ENCODE data around the gene KSR1. TPM values are rescaled to one million over a fixed set of nuclear protein-coding genes. Genes with fewer than 3 reads are reported as not detected.
A peak's percentile ranks its signal among the peaks of the same experiment; 100 is the strongest.

The KSR1 gene
- total and polyA plus RNA-seq, 9 of the 15 experiments (the other 6 are each of a cell fraction or from before 2014, with no cell fraction given), result 1.4 to 51.7 (median 18.4) TPM

GRCh38 chr17:27654654-27655524 lies 198.6 kb downstream of the KSR1 start (continued):
- TF ChIP-seq, protein P1, sequence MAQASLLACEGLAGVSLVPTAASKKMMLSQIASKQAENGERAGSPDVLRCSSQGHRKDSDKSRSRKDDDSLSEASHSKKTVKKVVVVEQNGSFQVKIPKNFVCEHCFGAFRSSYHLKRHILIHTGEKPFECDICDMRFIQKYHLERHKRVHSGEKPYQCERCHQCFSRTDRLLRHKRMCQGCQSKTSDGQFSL (CRISPR knock-in tag; IDR thresholded peaks at IDR 0.05), result peak; percentile 93
- TF ChIP-seq, protein P1 (tag; IDR thresholded peaks at IDR 0.05), result peak in 1 of 2 experiments; percentile 75; a peak in 2 of 4 replicates
- TF ChIP-seq ZNF134 (CRISPR knock-in tag; conservative IDR thresholded peaks at IDR 0.05) (no peak), RB1 (IDR thresholded peaks at IDR 0.05; ENCODE audit: low read depth) (peak; percentile 11; the same call in 1 of the 2 replicates), NBN (IDR thresholded peaks at IDR 0.05; ENCODE audit: low read depth) (no peak), ZBTB11 (CRISPR knock-in tag; IDR thresholded peaks at IDR 0.05) (peak in 2 of 3 experiments; percentile 50 to 92; a peak in 2 of 6 replicates), ELF1 (tag; IDR thresholded peaks at IDR 0.05) (peak; percentile 84), NEUROD1 (IDR thresholded peaks at IDR 0.05; ENCODE audit: borderline replicate concordance, low read depth, low read length, partially characterized antibody) (peak; percentile 21), ZNF592 (IDR thresholded peaks at IDR 0.05) (peak; percentile 62; the same call in 1 of the 2 replicates), TSC22D4 (tag; IDR thresholded peaks at IDR 0.05) (no peak), CREM (IDR thresholded peaks at IDR 0.05; ENCODE audit: low read depth) (peak; percentile 24; the same call in 1 of the 2 replicates), ESRRA (IDR thresholded peaks at IDR 0.05; ENCODE audit: borderline replicate concordance, low read depth) (peak; percentile 60; the same call in 1 of the 2 replicates), BHLHE40 (IDR thresholded peaks at IDR 0.05; ENCODE audit: low read length) (peak; percentile 8; the same call in 1 of the 2 replicates), GABPB1 (CRISPR knock-in tag; IDR thresholded peaks at IDR 0.05) (peak; percentile 82), TRIM24 (IDR thresholded peaks at IDR 0.05) (no peak), HCFC1 (IDR thresholded peaks at IDR 0.05; ENCODE audit: low read depth, low read length) (0 out of 2 replicates have a peak, but pooled peaks have one; percentile 40)
- TF ChIP-seq, protein P2, sequence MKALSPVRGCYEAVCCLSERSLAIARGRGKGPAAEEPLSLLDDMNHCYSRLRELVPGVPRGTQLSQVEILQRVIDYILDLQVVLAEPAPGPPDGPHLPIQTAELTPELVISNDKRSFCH (CRISPR knock-in tag; IDR thresholded peaks at IDR 0.05), result no peak
- TF ChIP-seq, protein P2 (tag; IDR thresholded peaks at IDR 0.05), result 0 out of 2 replicates have a peak, but pooled peaks have one; percentile 24
